Measurements from ENCODE around the gene PDZD8. TPM values are rescaled to one million over a fixed set of nuclear protein-coding genes. Genes with fewer than 3 reads are reported as not detected.

The PDZD8 gene
- 10 to 100 TPM; 34.0 to 41.0 (median 37.7) TPM for polyA plus RNA-seq (ENCODE audit: insufficient read length in 4 of 4)

GRCh38 chr10:117375360-117376178 is at the start of gene PDZD8:
TSS of gene PDZD8 (minus strand) at chr10:117375440. CDS start at chr10:117375227, 213 bp downstream.
- peak; percentile 90 to 97 (median 94) for DNase-seq (ENCODE audit: low read depth in 4 of 4, low spot score in 3 of 4)

- DNase-seq (ENCODE audit: low read depth in 4 of 4, low spot score in 3 of 4): no peak
Observed at GRCh38 chr10:117424171-117424570, 48.9 kb upstream of the PDZD8 start.

GRCh38 chr10:117421985-117422384 is 46.7 kb upstream of the PDZD8 start:
- DNase-seq (ENCODE audit: low read depth in 4 of 4, low spot score in 3 of 4): no peak

GRCh38 chr10:117420768-117421167 is 45.5 kb upstream of the PDZD8 start:
- no peak for DNase-seq (ENCODE audit: low read depth in 4 of 4, low spot score in 3 of 4)

- DNase-seq (ENCODE audit: low read depth in 4 of 4, low spot score in 3 of 4): no peak
Observed at GRCh38 chr10:117419921-117420320, 44.7 kb upstream of the PDZD8 start.

GRCh38 chr10:117419159-117419558 is 43.9 kb upstream of the PDZD8 start:
- DNase-seq (ENCODE audit: low read depth in 4 of 4, low spot score in 3 of 4): no peak

- no peak for DNase-seq (ENCODE audit: low read depth in 4 of 4, low spot score in 3 of 4)
Observed at GRCh38 chr10:117418121-117418520, 42.9 kb upstream of the PDZD8 start.

GRCh38 chr10:117417196-117417595 is 42.0 kb upstream of the PDZD8 start:
- DNase-seq (ENCODE audit: low read depth in 4 of 4, low spot score in 3 of 4): no peak

- no peak for DNase-seq (ENCODE audit: low read depth in 4 of 4, low spot score in 3 of 4)
Observed at GRCh38 chr10:117413928-117414618, 38.8 kb upstream of the PDZD8 start.

- no peak for DNase-seq (ENCODE audit: low read depth in 4 of 4, low spot score in 3 of 4)
Observed at GRCh38 chr10:117412469-117413010, 37.3 kb upstream of the PDZD8 start.

- peak in 1 of 4 donors; percentile 11 for DNase-seq (ENCODE audit: low read depth in 4 of 4, low spot score in 3 of 4)
Observed at GRCh38 chr10:117411479-117412399, 36.5 kb upstream of the PDZD8 start.

- no peak for DNase-seq (ENCODE audit: low read depth in 4 of 4, low spot score in 3 of 4)
Observed at GRCh38 chr10:117410557-117410956, 35.3 kb upstream of the PDZD8 start.

GRCh38 chr10:117409549-117410305 is 34.5 kb upstream of the PDZD8 start:
- no peak for DNase-seq (ENCODE audit: low read depth in 4 of 4, low spot score in 3 of 4)

GRCh38 chr10:117408436-117409384 is 33.5 kb upstream of the PDZD8 start:
- DNase-seq (ENCODE audit: low read depth in 4 of 4, low spot score in 3 of 4): no peak

- DNase-seq (ENCODE audit: low read depth in 4 of 4, low spot score in 3 of 4): no peak
Observed at GRCh38 chr10:117405730-117406129, 30.5 kb upstream of the PDZD8 start.

- DNase-seq (ENCODE audit: low read depth in 4 of 4, low spot score in 3 of 4): no peak
Observed at GRCh38 chr10:117400329-117400728, 25.1 kb upstream of the PDZD8 start.

GRCh38 chr10:117399341-117400196 is 24.3 kb upstream of the PDZD8 start:
- no peak for DNase-seq (ENCODE audit: low read depth in 4 of 4, low spot score in 3 of 4)

- DNase-seq (ENCODE audit: low read depth in 4 of 4, low spot score in 3 of 4): no peak
Observed at GRCh38 chr10:117398029-117398428, 22.8 kb upstream of the PDZD8 start.

Measured in right renal pelvis (tissue), 4 donors.